ENCODE measurements around the gene PPP3CA. TPM values are rescaled to one million over a fixed set of nuclear protein-coding genes. Genes with fewer than 3 reads are reported as not detected.
A peak's percentile ranks its signal among the peaks of the same experiment; 100 is the strongest.

The PPP3CA gene
- polyA plus RNA-seq, 1 donor, result 23.5 TPM

DNA sequence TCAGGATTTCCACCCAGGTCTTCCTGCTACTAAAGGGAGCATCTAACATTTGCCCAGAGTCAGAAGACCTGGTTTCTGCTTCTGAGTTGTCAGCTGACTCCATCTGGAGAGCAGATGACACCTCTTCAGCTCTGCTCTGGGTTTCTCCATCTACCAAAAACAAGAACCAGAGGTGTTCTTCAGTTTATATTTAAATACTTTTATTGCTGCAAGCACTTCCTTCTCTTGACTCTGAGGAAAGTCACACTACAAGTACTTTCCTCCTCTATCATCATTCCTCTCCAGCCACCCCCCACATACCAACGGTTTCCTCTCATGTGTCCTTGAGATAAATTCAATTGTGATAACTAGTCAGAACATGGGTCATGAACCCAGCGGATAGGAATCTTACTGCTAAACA lies 88.4 kb downstream of the PPP3CA start:
- Histone ChIP-seq H3K36me3 (ENCODE audit: control insufficient read depth, insufficient read depth, low read length) (no peaks in the 10 kb centered on the region), H3K4me3 (ENCODE audit: low read length) (no peak overlapping the region), H3K27me3 (ENCODE audit: control insufficient read depth, insufficient read depth, low read length) (no peaks in the 10 kb centered on the region), H3K27ac (ENCODE audit: low read length) (no peak overlapping the region), H3K4me1 (ENCODE audit: control insufficient read depth, insufficient read depth, low read length) (no peaks in the 10 kb centered on the region), H3K9me3 (ENCODE audit: control insufficient read depth, low read depth, low read length) (no peaks in the 10 kb centered on the region)
- 100% methylated on average over 1 of the region's 2 CpGs for WGBS (ENCODE audit: insufficient coverage, low lambda C conversion rate)
- no peak for DNase-seq

DNA sequence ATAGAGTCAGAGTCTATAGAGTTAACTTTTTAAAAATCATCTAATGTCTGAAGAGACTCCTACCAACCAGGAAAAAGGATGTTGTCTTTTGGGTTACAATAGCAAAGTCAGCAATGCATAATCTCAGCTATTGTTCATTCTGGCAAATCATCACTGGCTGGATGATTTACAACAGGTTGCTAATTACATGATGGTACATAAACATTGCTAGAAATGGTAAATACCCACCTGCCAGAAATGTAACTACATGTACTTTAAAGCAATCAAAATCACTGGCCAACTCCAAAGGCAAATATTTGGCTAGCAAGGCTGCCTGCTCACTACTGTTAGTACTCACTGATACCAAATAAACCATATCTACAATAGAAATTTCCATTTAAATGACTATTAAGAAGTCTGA lies 91.1 kb downstream of the PPP3CA start:
- Histone ChIP-seq H3K27ac (ENCODE audit: low read length) (no peak overlapping the region), H3K4me1 (ENCODE audit: control insufficient read depth, insufficient read depth, low read length) (no peaks in the 10 kb centered on the region), H3K9me3 (ENCODE audit: control insufficient read depth, low read depth, low read length) (no peaks in the 10 kb centered on the region), H3K4me3 (ENCODE audit: low read length) (no peak overlapping the region), H3K27me3 (ENCODE audit: control insufficient read depth, insufficient read depth, low read length) (no peaks in the 10 kb centered on the region), H3K36me3 (ENCODE audit: control insufficient read depth, insufficient read depth, low read length) (no peaks in the 10 kb centered on the region)
- DNase-seq, result peak in 1 of 2 donors; percentile 21

DNA sequence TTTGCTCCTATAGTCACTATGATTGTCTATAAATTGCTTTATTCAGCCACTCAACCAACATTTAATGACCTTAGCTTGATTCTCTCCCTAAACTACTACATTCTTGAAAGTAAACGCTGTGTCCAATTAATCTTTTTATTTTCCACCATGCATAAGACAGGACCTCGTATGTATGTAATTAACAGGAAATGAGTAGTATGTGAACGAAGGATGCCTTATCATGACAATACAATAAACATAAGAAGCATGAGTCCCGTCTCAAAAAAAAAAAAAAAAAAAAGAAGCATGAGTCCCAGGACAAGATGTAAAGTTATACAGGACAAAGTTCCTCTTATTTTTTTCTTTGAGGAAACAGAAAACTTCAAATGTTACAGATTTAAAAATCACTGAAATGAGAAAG lies 92.5 kb downstream of the PPP3CA start:
- no peaks in the 10 kb centered on the region for H3K36me3 ChIP-seq (ENCODE audit: control insufficient read depth, insufficient read depth, low read length)
- H3K27ac ChIP-seq (ENCODE audit: low read length), result no peak overlapping the region
- H3K4me1 ChIP-seq (ENCODE audit: control insufficient read depth, insufficient read depth, low read length), result no peaks in the 10 kb centered on the region
- no peak overlapping the region for H3K4me3 ChIP-seq (ENCODE audit: low read length)
- no peaks in the 10 kb centered on the region for H3K27me3 ChIP-seq (ENCODE audit: control insufficient read depth, insufficient read depth, low read length)
- no peak for DNase-seq
- H3K9me3 ChIP-seq (ENCODE audit: control insufficient read depth, low read depth, low read length), result no peaks in the 10 kb centered on the region
- 49% methylated on average over 2 of the region's 4 CpGs for WGBS (ENCODE audit: insufficient coverage, low lambda C conversion rate)

DNA sequence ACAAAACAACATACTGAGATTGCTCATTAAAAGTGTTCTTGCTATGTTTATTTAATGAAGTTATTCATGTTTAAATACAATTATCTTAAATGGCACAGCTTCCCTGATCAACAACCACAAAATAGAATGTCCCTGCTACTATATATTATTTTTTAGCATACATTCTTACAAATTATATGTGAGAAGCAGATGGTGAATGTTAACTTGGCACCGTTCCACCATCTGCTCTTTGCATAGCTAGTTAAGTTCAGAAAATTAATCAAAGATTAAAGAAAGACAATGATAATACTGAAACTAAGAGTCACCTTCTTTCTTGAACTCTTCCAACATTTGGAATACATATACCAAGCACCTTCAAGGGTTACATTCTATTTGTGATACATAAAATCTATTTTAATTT lies 94.2 kb downstream of the PPP3CA start:
- Histone ChIP-seq H3K9me3 (ENCODE audit: control insufficient read depth, low read depth, low read length) (no peaks in the 10 kb centered on the region), H3K27me3 (ENCODE audit: control insufficient read depth, insufficient read depth, low read length) (no peaks in the 10 kb centered on the region), H3K36me3 (ENCODE audit: control insufficient read depth, insufficient read depth, low read length) (no peaks in the 10 kb centered on the region), H3K4me1 (ENCODE audit: control insufficient read depth, insufficient read depth, low read length) (no peaks in the 10 kb centered on the region), H3K4me3 (ENCODE audit: low read length) (no peak overlapping the region), H3K27ac (ENCODE audit: low read length) (no peak overlapping the region)
- DNase-seq, result no peak
- no CpG with 5 or more reads among the region's 1 CpG for WGBS (ENCODE audit: insufficient coverage, low lambda C conversion rate)

DNA sequence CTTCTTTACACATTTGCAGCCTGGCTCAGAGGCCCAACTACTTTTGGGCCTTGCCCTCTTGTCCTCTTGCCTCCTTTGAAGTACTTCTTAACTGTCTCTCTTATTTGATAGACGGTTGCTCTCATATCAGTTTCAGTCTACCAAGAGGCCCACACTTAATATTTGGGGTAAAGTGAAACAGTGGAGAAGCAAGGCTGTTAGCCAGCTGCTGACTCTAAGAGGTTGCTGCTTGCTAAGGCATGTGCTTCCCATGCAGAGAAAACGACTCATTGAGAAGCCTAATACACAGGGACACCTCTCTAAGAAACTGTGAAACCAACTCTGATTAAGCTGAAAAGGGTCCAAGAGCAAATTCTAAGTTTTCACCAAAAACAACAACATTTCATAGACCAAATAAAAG lies 94.6 kb downstream of the PPP3CA start:
- no CpG with 5 or more reads among the region's 2 CpGs for WGBS (ENCODE audit: insufficient coverage, low lambda C conversion rate)
- H3K36me3 ChIP-seq (ENCODE audit: control insufficient read depth, insufficient read depth, low read length), result no peaks in the 10 kb centered on the region
- H3K27ac ChIP-seq (ENCODE audit: low read length), result no peak overlapping the region
- no peak overlapping the region for H3K4me3 ChIP-seq (ENCODE audit: low read length)
- H3K27me3 ChIP-seq (ENCODE audit: control insufficient read depth, insufficient read depth, low read length), result no peaks in the 10 kb centered on the region
- H3K4me1 ChIP-seq (ENCODE audit: control insufficient read depth, insufficient read depth, low read length), result no peaks in the 10 kb centered on the region
- DNase-seq, result peak in 1 of 2 donors; percentile 14
- H3K9me3 ChIP-seq (ENCODE audit: control insufficient read depth, low read depth, low read length), result no peaks in the 10 kb centered on the region

DNA sequence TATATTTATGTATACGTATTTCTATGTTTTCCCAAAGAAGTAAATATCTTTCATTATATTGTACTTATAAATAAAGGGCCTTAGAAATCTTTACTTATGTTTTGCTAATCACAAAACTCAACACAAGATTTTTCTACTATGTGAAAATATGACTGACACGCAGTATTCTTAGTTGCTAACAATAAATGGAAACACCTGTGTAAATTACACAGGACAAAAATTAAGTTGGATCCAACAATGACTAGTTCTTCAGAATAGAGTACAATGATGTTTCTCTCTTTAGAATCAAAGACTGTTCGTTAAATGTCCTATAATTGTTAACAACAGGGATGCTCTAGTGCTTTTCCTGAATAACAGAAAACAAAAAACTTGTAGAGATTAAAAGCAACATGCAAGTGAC lies 96.1 kb downstream of the PPP3CA start:
- DNase-seq, result no peak
- no peaks in the 10 kb centered on the region for H3K27me3 ChIP-seq (ENCODE audit: control insufficient read depth, insufficient read depth, low read length)
- H3K4me1 ChIP-seq (ENCODE audit: control insufficient read depth, insufficient read depth, low read length), result no peaks in the 10 kb centered on the region
- no peak overlapping the region for H3K27ac ChIP-seq (ENCODE audit: low read length)
- H3K4me3 ChIP-seq (ENCODE audit: low read length), result no peak overlapping the region
- no peaks in the 10 kb centered on the region for H3K36me3 ChIP-seq (ENCODE audit: control insufficient read depth, insufficient read depth, low read length)
- WGBS (ENCODE audit: insufficient coverage, low lambda C conversion rate), result 100% methylated on average over 2 of the region's 3 CpGs
- H3K9me3 ChIP-seq (ENCODE audit: control insufficient read depth, low read depth, low read length), result no peaks in the 10 kb centered on the region

DNA sequence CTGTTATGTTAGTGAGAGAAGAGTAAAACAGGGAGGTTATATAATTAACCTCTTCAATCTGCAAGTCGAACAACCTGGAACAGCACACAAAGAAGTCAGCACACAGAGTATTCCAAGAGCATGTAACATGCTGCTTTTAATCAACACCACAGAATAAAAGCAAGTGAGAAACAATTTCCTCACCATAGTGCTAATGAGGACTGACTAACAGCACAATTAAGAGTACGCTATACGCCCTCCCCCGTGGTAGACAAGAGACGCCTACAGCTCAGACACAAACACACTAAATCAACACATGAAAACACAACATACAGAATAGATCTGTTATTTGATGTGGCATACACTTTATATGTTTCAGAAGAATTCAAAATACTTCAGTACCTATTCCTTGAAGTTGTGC lies 103.0 kb downstream of the PPP3CA start:
- Histone ChIP-seq H3K36me3 (ENCODE audit: control insufficient read depth, insufficient read depth, low read length) (no peaks in the 10 kb centered on the region), H3K9me3 (ENCODE audit: control insufficient read depth, low read depth, low read length) (no peaks in the 10 kb centered on the region), H3K4me1 (ENCODE audit: control insufficient read depth, insufficient read depth, low read length) (peaks cover 2% of the 10 kb centered on the region), H3K4me3 (ENCODE audit: low read length) (no peak overlapping the region), H3K27ac (ENCODE audit: low read length) (no peak overlapping the region), H3K27me3 (ENCODE audit: control insufficient read depth, insufficient read depth, low read length) (no peaks in the 10 kb centered on the region)
- DNase-seq, result no peak
- WGBS (ENCODE audit: insufficient coverage, low lambda C conversion rate), result 100% methylated on average over 1 of the region's 5 CpGs

DNA sequence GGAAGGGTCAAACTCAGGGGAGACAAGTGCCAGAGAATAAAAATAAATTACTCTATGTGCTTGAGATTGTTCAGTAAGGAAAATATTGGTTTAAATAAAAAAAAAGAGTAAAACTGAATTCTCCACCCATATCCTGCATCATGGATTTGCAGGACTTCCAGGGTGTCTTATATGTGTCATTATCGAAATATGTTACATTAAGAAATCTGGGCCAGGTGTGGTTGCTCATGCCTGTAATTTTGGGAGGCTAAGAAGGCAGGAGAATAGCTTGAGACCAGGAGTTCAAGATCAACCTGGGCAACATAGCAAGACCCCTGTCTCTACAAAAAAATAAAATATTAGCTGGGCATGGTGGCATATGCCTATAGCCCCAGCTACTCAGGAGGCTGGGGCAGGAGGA lies 104.9 kb downstream of the PPP3CA start:
- H3K4me3 ChIP-seq (ENCODE audit: low read length), result no peak overlapping the region
- DNase-seq, result no peak
- no peaks in the 10 kb centered on the region for H3K27me3 ChIP-seq (ENCODE audit: control insufficient read depth, insufficient read depth, low read length)
- H3K4me1 ChIP-seq (ENCODE audit: control insufficient read depth, insufficient read depth, low read length), result peaks cover 2% of the 10 kb centered on the region
- no peak overlapping the region for H3K27ac ChIP-seq (ENCODE audit: low read length)
- no peaks in the 10 kb centered on the region for H3K36me3 ChIP-seq (ENCODE audit: control insufficient read depth, insufficient read depth, low read length)
- no CpG with 5 or more reads among the region's 1 CpG for WGBS (ENCODE audit: insufficient coverage, low lambda C conversion rate)
- no peaks in the 10 kb centered on the region for H3K9me3 ChIP-seq (ENCODE audit: control insufficient read depth, low read depth, low read length)

DNA sequence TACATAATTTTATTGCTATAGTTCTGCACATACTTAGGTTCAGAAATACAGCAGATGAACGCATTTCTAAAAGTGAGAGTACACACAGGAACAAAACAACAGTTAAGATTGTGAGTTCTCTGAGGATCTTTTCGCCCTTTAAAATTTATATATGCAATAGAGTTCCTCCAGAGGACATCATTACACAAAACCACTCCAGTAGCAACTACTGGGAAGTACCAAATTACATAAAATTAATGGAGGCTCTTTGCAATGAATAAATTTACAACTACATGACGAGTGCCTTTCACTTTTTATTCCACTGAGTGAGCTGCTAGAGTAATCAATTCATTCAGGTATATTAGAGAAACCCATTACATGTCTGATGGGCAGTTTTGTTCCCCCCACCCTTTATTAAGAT lies 107.2 kb downstream of the PPP3CA start:
- no peak overlapping the region for H3K27ac ChIP-seq (ENCODE audit: low read length)
- H3K9me3 ChIP-seq (ENCODE audit: control insufficient read depth, low read depth, low read length), result no peaks in the 10 kb centered on the region
- no peaks in the 10 kb centered on the region for H3K36me3 ChIP-seq (ENCODE audit: control insufficient read depth, insufficient read depth, low read length)
- WGBS (ENCODE audit: insufficient coverage, low lambda C conversion rate), result no CpG with 5 or more reads among the region's 3 CpGs
- H3K4me1 ChIP-seq (ENCODE audit: control insufficient read depth, insufficient read depth, low read length), result peaks cover 2% of the 10 kb centered on the region
- no peaks in the 10 kb centered on the region for H3K27me3 ChIP-seq (ENCODE audit: control insufficient read depth, insufficient read depth, low read length)
- no peak overlapping the region for H3K4me3 ChIP-seq (ENCODE audit: low read length)
- no peak for DNase-seq

DNA sequence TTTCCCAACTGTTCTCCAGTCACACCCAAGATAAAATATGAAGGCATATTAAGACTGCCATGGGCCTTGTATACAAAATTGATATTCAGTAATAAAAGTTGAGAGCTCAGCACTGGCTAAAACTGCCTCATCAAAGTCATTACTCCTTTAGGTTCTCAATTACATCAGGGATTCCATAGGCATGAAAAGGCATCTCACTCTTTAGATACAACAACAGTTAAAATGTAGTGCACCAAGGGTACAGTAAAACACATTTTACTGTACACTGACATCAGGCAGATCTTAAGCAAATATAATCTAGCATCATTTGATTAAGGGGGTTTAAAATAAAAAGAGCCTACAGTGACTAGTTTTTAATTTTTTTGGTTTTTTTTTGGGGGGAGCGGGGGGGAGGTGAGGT lies 107.7 kb downstream of the PPP3CA start:
- WGBS (ENCODE audit: insufficient coverage, low lambda C conversion rate), result no CpG with 5 or more reads among the region's 1 CpG
- H3K4me3 ChIP-seq (ENCODE audit: low read length), result no peak overlapping the region
- no peak overlapping the region for H3K27ac ChIP-seq (ENCODE audit: low read length)
- no peaks in the 10 kb centered on the region for H3K9me3 ChIP-seq (ENCODE audit: control insufficient read depth, low read depth, low read length)
- no peak for DNase-seq
- peaks cover 2% of the 10 kb centered on the region for H3K4me1 ChIP-seq (ENCODE audit: control insufficient read depth, insufficient read depth, low read length)
- no peaks in the 10 kb centered on the region for H3K36me3 ChIP-seq (ENCODE audit: control insufficient read depth, insufficient read depth, low read length)
- no peaks in the 10 kb centered on the region for H3K27me3 ChIP-seq (ENCODE audit: control insufficient read depth, insufficient read depth, low read length)

DNA sequence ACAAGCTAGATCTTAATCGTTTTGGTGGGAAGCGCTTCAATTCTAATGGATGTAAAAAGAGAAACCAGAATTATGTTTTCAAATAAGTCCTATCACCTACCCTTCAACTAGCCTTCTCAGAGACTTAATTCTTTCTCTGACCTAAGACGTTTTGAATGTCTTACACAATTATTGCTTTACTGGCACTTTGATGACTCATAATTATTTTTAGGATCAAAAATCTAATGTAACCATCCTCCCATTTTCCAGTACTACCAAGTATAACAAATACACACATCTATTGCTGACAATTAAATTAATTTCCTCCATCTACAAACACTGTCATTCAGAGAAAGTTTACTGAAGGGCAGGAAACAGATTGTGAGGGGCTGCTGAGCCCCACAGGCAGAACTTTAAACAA lies 108.6 kb downstream of the PPP3CA start:
- Histone ChIP-seq H3K36me3 (ENCODE audit: control insufficient read depth, insufficient read depth, low read length) (no peaks in the 10 kb centered on the region), H3K27ac (ENCODE audit: low read length) (no peak overlapping the region), H3K27me3 (ENCODE audit: control insufficient read depth, insufficient read depth, low read length) (no peaks in the 10 kb centered on the region), H3K4me3 (ENCODE audit: low read length) (no peak overlapping the region), H3K9me3 (ENCODE audit: control insufficient read depth, low read depth, low read length) (no peaks in the 10 kb centered on the region), H3K4me1 (ENCODE audit: control insufficient read depth, insufficient read depth, low read length) (peaks cover 2% of the 10 kb centered on the region)
- DNase-seq, result no peak
- 63% methylated on average over 3 of the region's 3 CpGs for WGBS (ENCODE audit: insufficient coverage, low lambda C conversion rate)
